Calu3 (cell line): ENCODE measurements around the gene ZNF319. TPM values are rescaled to one million over a fixed set of nuclear protein-coding genes. Genes with fewer than 3 reads are reported as not detected.

Source experiments
- Bru-seq: library from RNA; stranded (reverse); fragments of 400-500 nt; gene quantifications from one replicate; lab custom pipeline; 2021; lab: Mats Ljungman, UMichigan
- BruChase-seq, 2 experiments: library from RNA; stranded (reverse); fragments of 400-500 nt; gene quantifications; one replicate each; lab custom pipeline; 2021; lab: Mats Ljungman, UMichigan
- BruUV-seq: library from RNA; stranded (reverse); fragments of 400-500 nt; replicated peaks from 2 replicates; lab custom pipeline; 2021; lab: Mats Ljungman, UMichigan
- CTCF ChIA-PET: fragments of 300-600 bp; sonication (Branson Sonifier 250); formaldehyde crosslinking; loops from one replicate; lab custom pipeline; 2022; ENCODE audit warnings: antibody characterized with exemption; lab: Charles Lee
- DNase-seq: peaks from one replicate; pipeline ENCODE4 v3.0.0; 2022
- H3K27ac Mint-ChIP-seq: one replicate; pipeline ENCODE4 v1.8.0; 2022; ENCODE audit warnings: mixed read lengths; ENCODE audit not compliant: unreplicated experiment
- H3K27me3 Mint-ChIP-seq: one replicate; pipeline ENCODE4 v1.8.0; 2022; ENCODE audit warnings: mixed read lengths; ENCODE audit not compliant: unreplicated experiment
- H3K36me3 Mint-ChIP-seq: one replicate; pipeline ENCODE4 v1.8.0; 2022; ENCODE audit warnings: mild to moderate bottlenecking, moderate library complexity, mixed read lengths; ENCODE audit not compliant: insufficient read depth, unreplicated experiment
- H3K4me1 Mint-ChIP-seq: one replicate; pipeline ENCODE4 v1.8.0; 2022; ENCODE audit warnings: mild to moderate bottlenecking, low read depth, mixed read lengths; ENCODE audit not compliant: unreplicated experiment
- H3K4me3 Mint-ChIP-seq: one replicate; pipeline ENCODE4 v1.8.0; 2022; ENCODE audit warnings: mild to moderate bottlenecking, low read depth, moderate library complexity, mixed read lengths; ENCODE audit not compliant: unreplicated experiment
- H3K9me3 Mint-ChIP-seq: one replicate; pipeline ENCODE4 v1.8.0; 2022; ENCODE audit warnings: low read depth, mixed read lengths; ENCODE audit not compliant: unreplicated experiment
- CTCF ChIP-seq: fragments of 200-600 bp; IDR thresholded peaks from one replicate; pipeline ENCODE4 v1.8.0; 2022; ENCODE audit warnings: antibody characterized with exemption; ENCODE audit not compliant: unreplicated experiment
- intact Hi-C: fragments of 100-400 bp; cut with micrococcal nuclease; formaldehyde crosslinking; loops from one replicate; pipeline ENCODE4 v1.10.0; 2022; ENCODE audit not compliant: unreplicated experiment
- long read RNA-seq: library from polyadenylated mRNA; stranded (forward); transcript quantifications from one replicate; pipeline ENCODE4 v2.0.0, GENCODE V29; 2022
- total RNA-seq: library from RNA; stranded (reverse); gene quantifications from 2 replicates; pipeline ENCODE4 v1.2.3, GENCODE V29; 2022

ZNF319 gene
- total RNA-seq (10.0 and 10.2 TPM in 2 replicates), Bru-seq, nascent RNA (percentile 45 among the genes with signal in this experiment), BruChase-seq, experiment 1, labeled RNA remaining after a 6-hour chase (percentile 50 among the genes with signal in this experiment), BruChase-seq, experiment 2, labeled RNA remaining after a 2-hour chase (percentile 60 among the genes with signal in this experiment)
- long read RNA-seq, partial matches to known transcripts, result 0 of 1 reads
- long read RNA-seq, other reads (novel, unspliced or antisense), result 1 of 1 reads

GRCh38 chr16:57999971-58000705, at the start of gene ZNF319:
TSS of gene ZNF319 (minus strand) at chr16:58000672. CDS start at chr16:57998265, 2,407 bp downstream.
- peaks cover 58% of the 10 kb centered on the region for H3K36me3 Mint-ChIP-seq
- H3K9me3 Mint-ChIP-seq, result no peaks in the 10 kb centered on the region
- H3K27me3 Mint-ChIP-seq, result no peaks in the 10 kb centered on the region
- no peak for TF ChIP-seq CTCF
- H3K4me3 Mint-ChIP-seq, result peak within 1 kb of the TSS; percentile 98
- H3K27ac Mint-ChIP-seq, result peak within 1 kb of the TSS; percentile 76
- no peak for DNase-seq
- intact Hi-C loops, result loop anchor here (1.0 to 10.0 kb wide), 3 partner anchors 101 to 245 kb away; no protein-coding TSS in a partner anchor
- CTCF ChIA-PET, result interaction anchor here (0.6 to 1.5 kb wide), 3 partner anchors 100 to 424 kb away, joined by 3 to 7 read pairs (median 3); no protein-coding TSS in a partner anchor
- no TSS peak for BruUV-seq
- peaks cover 30% of the 10 kb centered on the region for H3K4me1 Mint-ChIP-seq

- H3K4me3 Mint-ChIP-seq, result no peak overlapping the region
- no peaks in the 10 kb centered on the region for H3K36me3 Mint-ChIP-seq
- no TSS peak for BruUV-seq
- H3K9me3 Mint-ChIP-seq, result no peaks in the 10 kb centered on the region
- CTCF ChIA-PET, result interaction anchor here (0.7 to 1.1 kb wide), 3 partner anchors 48 to 104 kb away, joined by 3 to 6 read pairs (median 4); no protein-coding TSS in a partner anchor
- TF ChIP-seq CTCF, result no peak
- no peak for DNase-seq
- intact Hi-C loops, result no loop called here
- no peaks in the 10 kb centered on the region for H3K4me1 Mint-ChIP-seq
- H3K27me3 Mint-ChIP-seq, result no peaks in the 10 kb centered on the region
- H3K27ac Mint-ChIP-seq, result no peak overlapping the region
Measured at GRCh38 chr16:58049232-58050185, 49.0 kb upstream of the ZNF319 start.

GRCh38 chr16:58048494-58049231, 48.2 kb upstream of the ZNF319 start:
- TF ChIP-seq CTCF, result no peak
- no TSS peak for BruUV-seq
- no peaks in the 10 kb centered on the region for H3K27me3 Mint-ChIP-seq
- no peak overlapping the region for H3K27ac Mint-ChIP-seq
- H3K36me3 Mint-ChIP-seq, result no peaks in the 10 kb centered on the region
- no peak overlapping the region for H3K4me3 Mint-ChIP-seq
- intact Hi-C loops, result no loop called here
- CTCF ChIA-PET, result interaction anchor here (0.9 kb wide), 1 partner anchor 49 kb away, joined by 3 read pairs; no protein-coding TSS in a partner anchor
- no peaks in the 10 kb centered on the region for H3K9me3 Mint-ChIP-seq
- DNase-seq, result no peak
- no peaks in the 10 kb centered on the region for H3K4me1 Mint-ChIP-seq
